ENCODE results near the gene IMP4.
A peak's percentile ranks its signal among the peaks of the same experiment; 100 is the strongest.

The IMP4 gene

GRCh38 chr2:130336877-130337734 lies 5.6 kb upstream of the IMP4 start:
- peak overlapping the region; percentile 44 for H3K4me3 ChIP-seq (ENCODE audit: extremely low read depth, insufficient read depth, low read length, poor library complexity, severe bottlenecking)
- H3K36me3 ChIP-seq (ENCODE audit: control insufficient read depth, insufficient read depth, low read length), result peaks cover 11% of the 10 kb centered on the region
- WGBS, 2 experiments (ENCODE audit: insufficient coverage in 2 of 2), result 4 to 9% methylated on average over 19 of the region's 29 CpGs
- H3K9me3 ChIP-seq (ENCODE audit: control insufficient read depth, low read length), result no peaks in the 10 kb centered on the region
- H3K27ac ChIP-seq (ENCODE audit: low read depth, low read length, severe bottlenecking), result peak overlapping the region; percentile 62
- peaks cover 8% of the 10 kb centered on the region for H3K4me1 ChIP-seq (ENCODE audit: control insufficient read depth, insufficient read depth, low read length, poor library complexity, severe bottlenecking)

DNA sequence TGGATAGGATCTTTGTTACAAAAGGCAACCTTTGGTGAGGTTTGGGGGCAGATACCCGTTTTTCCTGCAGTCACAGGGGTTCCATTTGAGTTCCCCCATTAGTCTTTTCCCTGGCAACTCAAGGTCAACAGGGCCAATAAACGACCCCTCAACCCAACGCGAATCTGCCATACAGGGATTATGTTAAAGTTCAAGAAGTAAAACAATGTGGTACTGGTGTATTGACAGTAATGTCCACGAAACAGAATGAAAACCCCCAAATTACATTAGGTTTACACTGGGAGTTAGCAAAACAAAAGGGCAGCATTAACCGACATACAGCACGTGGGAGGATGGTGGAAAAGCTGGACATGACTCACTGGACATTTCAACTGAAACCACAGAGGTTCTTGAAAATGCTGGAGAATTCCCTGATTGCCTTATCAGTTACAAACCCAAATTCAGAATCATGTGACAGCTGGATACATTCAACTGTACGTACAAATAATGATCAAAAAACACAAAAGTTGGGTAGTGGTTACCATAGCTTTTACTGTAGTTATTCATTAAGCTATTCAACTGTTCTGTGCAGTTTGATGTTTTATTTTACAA lies 4.9 kb upstream of the IMP4 start:
- 40 to 61% methylated on average over 2 to 6 of the region's 8 CpGs for whole genome bisulfite sequencing, 2 experiments (ENCODE audit: insufficient coverage in 2 of 2)
- peaks cover 8% of the 10 kb centered on the region for H3K4me1 ChIP-seq (ENCODE audit: control insufficient read depth, insufficient read depth, low read length, poor library complexity, severe bottlenecking)
- peak overlapping the region; percentile 62 for H3K27ac ChIP-seq (ENCODE audit: low read depth, low read length, severe bottlenecking)
- peak overlapping the region; percentile 44 for H3K4me3 ChIP-seq (ENCODE audit: extremely low read depth, insufficient read depth, low read length, poor library complexity, severe bottlenecking)
- peaks cover 11% of the 10 kb centered on the region for H3K36me3 ChIP-seq (ENCODE audit: control insufficient read depth, insufficient read depth, low read length)
- H3K9me3 ChIP-seq (ENCODE audit: control insufficient read depth, low read length), result no peaks in the 10 kb centered on the region

GRCh38 chr2:130338793-130339345 lies 3.8 kb upstream of the IMP4 start:
- H3K4me3 ChIP-seq (ENCODE audit: extremely low read depth, insufficient read depth, low read length, poor library complexity, severe bottlenecking), result no peak overlapping the region
- peaks cover 11% of the 10 kb centered on the region for H3K36me3 ChIP-seq (ENCODE audit: control insufficient read depth, insufficient read depth, low read length)
- no peaks in the 10 kb centered on the region for H3K9me3 ChIP-seq (ENCODE audit: control insufficient read depth, low read length)
- peaks cover 8% of the 10 kb centered on the region for H3K4me1 ChIP-seq (ENCODE audit: control insufficient read depth, insufficient read depth, low read length, poor library complexity, severe bottlenecking)
- 93 to 95% methylated on average over 11 to 12 of the region's 12 CpGs for WGBS, 2 experiments (ENCODE audit: insufficient coverage in 2 of 2)
- no peak overlapping the region for H3K27ac ChIP-seq (ENCODE audit: low read depth, low read length, severe bottlenecking)

DNA sequence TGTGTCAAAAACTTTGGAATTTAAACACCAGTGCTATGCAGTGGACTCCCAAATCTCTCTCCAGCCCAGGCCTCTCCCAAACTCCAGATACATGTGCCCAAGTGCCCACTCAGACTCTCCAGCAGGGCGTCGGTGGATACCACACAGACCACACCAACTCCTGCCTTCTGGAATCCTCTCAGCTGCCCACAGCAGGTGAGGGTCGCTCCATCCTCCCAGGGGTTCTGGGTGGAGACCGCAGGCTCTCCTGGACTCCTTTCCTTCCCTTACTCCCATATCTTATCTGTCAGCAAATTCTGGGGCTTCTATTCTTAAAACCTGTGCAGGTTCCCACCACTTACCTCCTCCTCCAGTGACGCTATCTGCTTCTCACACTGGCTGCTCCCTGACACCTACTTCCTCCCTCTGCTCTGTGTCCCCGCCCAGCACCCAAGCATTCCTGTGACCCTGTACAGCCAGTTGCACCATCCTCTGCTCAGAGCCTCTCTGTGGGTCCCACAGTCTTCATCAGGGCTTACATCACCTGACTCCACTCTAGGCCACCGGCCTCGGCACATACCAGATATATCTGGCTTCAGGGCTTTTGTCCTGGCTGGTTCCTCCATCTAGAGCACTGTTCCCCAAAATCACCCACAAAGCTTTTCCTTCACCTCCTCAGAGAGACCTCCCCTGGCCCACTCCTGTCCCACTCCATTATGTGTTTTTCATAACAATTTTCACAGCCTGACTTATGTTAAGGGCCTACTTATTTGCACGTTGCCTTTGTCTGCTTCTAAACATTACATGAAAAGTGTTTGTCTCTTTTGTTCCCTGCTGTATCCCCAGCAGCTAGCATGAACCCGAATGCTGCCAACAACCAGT lies 2.6 kb upstream of the IMP4 start:
- Histone ChIP-seq H3K4me3 (ENCODE audit: extremely low read depth, insufficient read depth, low read length, poor library complexity, severe bottlenecking) (no peak overlapping the region), H3K4me1 (ENCODE audit: control insufficient read depth, insufficient read depth, low read length, poor library complexity, severe bottlenecking) (peaks cover 8% of the 10 kb centered on the region), H3K9me3 (ENCODE audit: control insufficient read depth, low read length) (no peaks in the 10 kb centered on the region), H3K27ac (ENCODE audit: low read depth, low read length, severe bottlenecking) (no peak overlapping the region), H3K36me3 (ENCODE audit: control insufficient read depth, insufficient read depth, low read length) (peaks cover 22% of the 10 kb centered on the region)
- WGBS, 2 experiments (ENCODE audit: insufficient coverage in 2 of 2), result 84 to 95% methylated on average over 6 to 8 of the region's 10 CpGs

DNA sequence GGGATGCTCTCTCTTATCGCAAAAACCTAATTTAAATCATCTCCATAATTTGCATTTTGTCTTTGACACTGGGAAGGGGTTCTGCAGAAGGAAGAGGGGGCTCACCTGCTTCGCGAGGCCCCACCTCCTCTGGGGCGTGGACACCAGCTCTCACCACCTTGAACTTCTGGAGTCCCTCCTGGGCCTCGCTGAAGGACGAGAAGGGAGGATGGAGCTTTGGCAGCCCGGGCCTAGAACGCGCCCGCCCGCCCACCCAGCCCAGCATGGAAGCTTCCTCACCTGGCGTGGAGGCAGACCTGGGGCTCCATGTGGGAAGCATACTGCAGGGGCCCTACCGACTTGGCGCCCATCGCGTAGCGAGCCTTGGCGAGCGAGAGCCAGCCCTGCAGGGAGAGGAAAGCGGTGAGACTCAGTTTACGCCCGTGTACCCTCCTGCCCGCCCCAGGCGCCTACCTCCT lies 1.1 kb upstream of the IMP4 start:
- Histone ChIP-seq H3K9me3 (ENCODE audit: control insufficient read depth, low read length) (no peaks in the 10 kb centered on the region), H3K27ac (ENCODE audit: low read depth, low read length, severe bottlenecking) (no peak overlapping the region), H3K4me3 (ENCODE audit: extremely low read depth, insufficient read depth, low read length, poor library complexity, severe bottlenecking) (peak overlapping the region; percentile 79), H3K36me3 (ENCODE audit: control insufficient read depth, insufficient read depth, low read length) (peaks cover 37% of the 10 kb centered on the region), H3K4me1 (ENCODE audit: control insufficient read depth, insufficient read depth, low read length, poor library complexity, severe bottlenecking) (peaks cover 8% of the 10 kb centered on the region)
- WGBS, 2 experiments (ENCODE audit: insufficient coverage in 2 of 2), result 0 to 1% methylated on average over 2 to 11 of the region's 24 CpGs

GRCh38 chr2:130342020-130342532 lies 621 bp upstream of the IMP4 start:
- WGBS, 2 experiments (ENCODE audit: insufficient coverage in 2 of 2), result 0% methylated on average over 17 to 24 of the region's 24 CpGs
- H3K4me1 ChIP-seq (ENCODE audit: control insufficient read depth, insufficient read depth, low read length, poor library complexity, severe bottlenecking), result peaks cover 8% of the 10 kb centered on the region
- no peaks in the 10 kb centered on the region for H3K9me3 ChIP-seq (ENCODE audit: control insufficient read depth, low read length)
- H3K4me3 ChIP-seq (ENCODE audit: extremely low read depth, insufficient read depth, low read length, poor library complexity, severe bottlenecking), result peak overlapping the region; percentile 79
- peak overlapping the region; percentile 88 for H3K27ac ChIP-seq (ENCODE audit: low read depth, low read length, severe bottlenecking)
- peaks cover 42% of the 10 kb centered on the region for H3K36me3 ChIP-seq (ENCODE audit: control insufficient read depth, insufficient read depth, low read length)

- Histone ChIP-seq H3K4me3 (ENCODE audit: extremely low read depth, insufficient read depth, low read length, poor library complexity, severe bottlenecking) (no peak overlapping the region), H3K36me3 (ENCODE audit: control insufficient read depth, insufficient read depth, low read length) (peaks cover 51% of the 10 kb centered on the region), H3K4me1 (ENCODE audit: control insufficient read depth, insufficient read depth, low read length, poor library complexity, severe bottlenecking) (no peaks in the 10 kb centered on the region), H3K9me3 (ENCODE audit: control insufficient read depth, low read length) (no peaks in the 10 kb centered on the region), H3K27ac (ENCODE audit: low read depth, low read length, severe bottlenecking) (no peak overlapping the region)
- WGBS, 2 experiments (ENCODE audit: insufficient coverage in 2 of 2), result 100% methylated on average over 1 of the region's 4 CpGs
Observed at GRCh38 chr2:130344578-130344977, 1.9 kb downstream of the IMP4 start.

DNA sequence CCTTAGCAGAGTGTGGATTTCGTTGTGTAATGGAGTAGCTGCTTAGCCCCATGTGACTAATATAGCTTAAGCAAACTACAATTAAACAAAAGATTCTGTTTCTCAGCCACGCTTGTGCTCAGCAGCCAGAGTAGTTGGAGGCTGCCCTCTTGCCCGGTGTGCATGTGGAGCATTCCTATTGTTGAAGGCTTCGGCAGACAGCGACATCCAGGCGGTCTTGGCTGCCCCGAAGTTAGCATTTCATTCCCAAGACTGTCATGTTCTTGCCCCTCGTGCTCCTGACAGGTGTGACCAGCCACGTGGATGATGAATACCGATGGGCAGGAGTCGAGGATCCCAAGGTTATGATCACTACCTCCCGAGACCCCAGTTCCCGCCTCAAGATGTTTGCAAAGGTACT lies 2.4 kb downstream of the IMP4 start:
- H3K9me3 ChIP-seq (ENCODE audit: control insufficient read depth, low read length), result no peaks in the 10 kb centered on the region
- H3K4me1 ChIP-seq (ENCODE audit: control insufficient read depth, insufficient read depth, low read length, poor library complexity, severe bottlenecking), result no peaks in the 10 kb centered on the region
- H3K36me3 ChIP-seq (ENCODE audit: control insufficient read depth, insufficient read depth, low read length), result peaks cover 50% of the 10 kb centered on the region
- no peak overlapping the region for H3K27ac ChIP-seq (ENCODE audit: low read depth, low read length, severe bottlenecking)
- 97 to 99% methylated on average over 12 of the region's 13 CpGs for WGBS, 2 experiments (ENCODE audit: insufficient coverage in 2 of 2)
- no peak overlapping the region for H3K4me3 ChIP-seq (ENCODE audit: extremely low read depth, insufficient read depth, low read length, poor library complexity, severe bottlenecking)

DNA sequence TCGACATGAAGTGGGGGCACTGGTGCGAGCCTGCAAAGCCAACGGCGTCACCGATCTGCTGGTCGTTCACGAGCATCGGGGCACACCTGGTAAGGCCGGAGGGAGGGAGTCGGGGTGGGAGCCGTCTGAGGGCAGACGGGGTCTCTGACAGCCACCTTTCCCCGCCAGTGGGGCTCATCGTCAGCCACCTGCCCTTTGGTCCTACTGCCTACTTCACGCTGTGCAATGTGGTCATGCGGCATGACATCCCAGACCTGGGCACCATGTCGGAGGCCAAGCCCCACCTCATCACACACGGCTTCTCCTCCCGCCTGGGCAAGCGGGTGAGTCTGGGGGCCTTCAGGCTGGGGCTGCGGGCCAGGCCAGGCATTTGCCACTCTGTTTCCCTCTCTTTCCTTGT lies 2.9 kb downstream of the IMP4 start:
- 92 to 94% methylated on average over 16 to 21 of the region's 21 CpGs for WGBS, 2 experiments (ENCODE audit: insufficient coverage in 2 of 2)
- Histone ChIP-seq H3K27ac (ENCODE audit: low read depth, low read length, severe bottlenecking) (no peak overlapping the region), H3K4me1 (ENCODE audit: control insufficient read depth, insufficient read depth, low read length, poor library complexity, severe bottlenecking) (no peaks in the 10 kb centered on the region), H3K4me3 (ENCODE audit: extremely low read depth, insufficient read depth, low read length, poor library complexity, severe bottlenecking) (no peak overlapping the region), H3K36me3 (ENCODE audit: control insufficient read depth, insufficient read depth, low read length) (peaks cover 50% of the 10 kb centered on the region), H3K9me3 (ENCODE audit: control insufficient read depth, low read length) (no peaks in the 10 kb centered on the region)

GRCh38 chr2:130346041-130346740 lies 3.5 kb downstream of the IMP4 start:
- H3K36me3 ChIP-seq (ENCODE audit: control insufficient read depth, insufficient read depth, low read length), result peaks cover 50% of the 10 kb centered on the region
- WGBS, 2 experiments (ENCODE audit: insufficient coverage in 2 of 2), result 92 to 95% methylated on average over 19 to 26 of the region's 26 CpGs
- H3K9me3 ChIP-seq (ENCODE audit: control insufficient read depth, low read length), result no peaks in the 10 kb centered on the region

More at GRCh38 chr2:130346041-130346740, 3.5 kb downstream of the IMP4 start:
- no peaks in the 10 kb centered on the region for H3K4me1 ChIP-seq (ENCODE audit: control insufficient read depth, insufficient read depth, low read length, poor library complexity, severe bottlenecking)
- H3K4me3 ChIP-seq (ENCODE audit: extremely low read depth, insufficient read depth, low read length, poor library complexity, severe bottlenecking), result no peak overlapping the region
- no peak overlapping the region for H3K27ac ChIP-seq (ENCODE audit: low read depth, low read length, severe bottlenecking)
